AG04450 (cell line): ENCODE data around the gene ATG2A. TPM values are rescaled to one million over a fixed set of nuclear protein-coding genes. Genes with fewer than 3 reads are reported as not detected.

Experiments used
- CTCF ChIA-PET: fragments of 300-600, 350-600 bp; formaldehyde crosslinking; extraction: SDS; loops from one replicate; lab custom pipeline; 2022; ENCODE audit warnings: antibody characterized with exemption, inconsistent platforms; lab: Charles Lee
- POLR2A ChIA-PET: fragments of 350-600 bp; formaldehyde crosslinking; extraction: SDS; loops from one replicate; lab custom pipeline; 2021; ENCODE audit warnings: antibody characterized with exemption, inconsistent platforms; lab: Yijun Ruan, JAX
- DNase-seq: peaks from one replicate; pipeline ENCODE4 v3.0.0-alpha.2; 2011; ENCODE audit warnings: low read depth, low spot score
- H3K27ac ChIP-seq: one replicate; pipeline ENCODE4 v1.5.1; 2012; ENCODE audit warnings: low read depth, low read length, control low read depth
- H3K27me3 ChIP-seq: one replicate; pipeline ENCODE4 v1.6.0; 2012; ENCODE audit warnings: low read length; ENCODE audit not compliant: control insufficient read depth, insufficient read depth
- H3K4me3 ChIP-seq: 2 replicates; pipeline ENCODE4 v1.5.1; 2011; ENCODE audit warnings: mild to moderate bottlenecking, low read depth, low read length, control low read depth
- H3K9me3 ChIP-seq: 2 replicates; pipeline ENCODE4 v1.5.1; 2012; ENCODE audit warnings: low read length; ENCODE audit not compliant: control insufficient read depth, insufficient read depth
- polyA plus RNA-seq: library from polyadenylated mRNA; depleted of rRNA; stranded (reverse); fragments of >200 nt; gene quantifications from 2 replicates; pipeline ENCODE4 v1.2.3, GENCODE V29; 2011
- TF ChIP-seq, protein P1 (sequence below): IDR thresholded peaks from 2 replicates; pipeline ENCODE4 v1.5.1; 2011; ENCODE audit warnings: low read depth, low read length, control low read depth, inconsistent platforms

Gene ATG2A
- polyA plus RNA-seq, 1 experiment = 3.7 TPM

GRCh38 chr11:64924910-64925284 is 7.9 kb upstream of the ATG2A start:
- CTCF ChIA-PET = interaction anchor here (1.0 to 1.5 kb wide), 2 partner anchors 31 to 81 kb away, joined by 3 to 4 read pairs; partner anchors contain the start of gene CDC42BPG
- Histone ChIP-seq H3K27me3 (no peaks in the 10 kb centered on the region), H3K27ac (no peak overlapping the region), H3K9me3 (no peaks in the 10 kb centered on the region), H3K4me3 (peak overlapping the region; percentile 84)
- TF ChIP-seq, protein P1, sequence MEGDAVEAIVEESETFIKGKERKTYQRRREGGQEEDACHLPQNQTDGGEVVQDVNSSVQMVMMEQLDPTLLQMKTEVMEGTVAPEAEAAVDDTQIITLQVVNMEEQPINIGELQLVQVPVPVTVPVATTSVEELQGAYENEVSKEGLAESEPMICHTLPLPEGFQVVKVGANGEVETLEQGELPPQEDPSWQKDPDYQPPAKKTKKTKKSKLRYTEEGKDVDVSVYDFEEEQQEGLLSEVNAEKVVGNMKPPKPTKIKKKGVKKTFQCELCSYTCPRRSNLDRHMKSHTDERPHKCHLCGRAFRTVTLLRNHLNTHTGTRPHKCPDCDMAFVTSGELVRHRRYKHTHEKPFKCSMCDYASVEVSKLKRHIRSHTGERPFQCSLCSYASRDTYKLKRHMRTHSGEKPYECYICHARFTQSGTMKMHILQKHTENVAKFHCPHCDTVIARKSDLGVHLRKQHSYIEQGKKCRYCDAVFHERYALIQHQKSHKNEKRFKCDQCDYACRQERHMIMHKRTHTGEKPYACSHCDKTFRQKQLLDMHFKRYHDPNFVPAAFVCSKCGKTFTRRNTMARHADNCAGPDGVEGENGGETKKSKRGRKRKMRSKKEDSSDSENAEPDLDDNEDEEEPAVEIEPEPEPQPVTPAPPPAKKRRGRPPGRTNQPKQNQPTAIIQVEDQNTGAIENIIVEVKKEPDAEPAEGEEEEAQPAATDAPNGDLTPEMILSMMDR = no peak
- no peak for DNase-seq
- POLR2A ChIA-PET = interaction anchor here (0.7 to 1.0 kb wide), 2 partner anchors 20 to 89 kb away, joined by 3 read pairs; partner anchors contain the start of gene ARL2

- Histone ChIP-seq H3K9me3 (no peaks in the 10 kb centered on the region), H3K27me3 (no peaks in the 10 kb centered on the region), H3K27ac (peak within 1 kb of the TSS; percentile 86), H3K4me3 (peak within 1 kb of the TSS; percentile 84)
- ChIA-PET CTCF (interaction anchor here (1.0 to 1.5 kb wide), 3 partner anchors 30 to 80 kb away, joined by 3 to 4 read pairs (median 3); partner anchors contain the start of gene CDC42BPG), POLR2A (interaction anchor here (1.0 kb wide), 1 partner anchor 90 kb away, joined by 3 read pairs; the partner anchor contains the start of gene ARL2)
- DNase-seq = peak; percentile 81
- TF ChIP-seq, protein P1 = no peak
Observed at GRCh38 chr11:64923944-64924909, 7.2 kb upstream of the ATG2A start, which contains the start of gene PPP2R5B. TSS of gene PPP2R5B (plus strand) at chr11:64924689. CDS start at chr11:64925735, 1,046 bp downstream.

DNA sequence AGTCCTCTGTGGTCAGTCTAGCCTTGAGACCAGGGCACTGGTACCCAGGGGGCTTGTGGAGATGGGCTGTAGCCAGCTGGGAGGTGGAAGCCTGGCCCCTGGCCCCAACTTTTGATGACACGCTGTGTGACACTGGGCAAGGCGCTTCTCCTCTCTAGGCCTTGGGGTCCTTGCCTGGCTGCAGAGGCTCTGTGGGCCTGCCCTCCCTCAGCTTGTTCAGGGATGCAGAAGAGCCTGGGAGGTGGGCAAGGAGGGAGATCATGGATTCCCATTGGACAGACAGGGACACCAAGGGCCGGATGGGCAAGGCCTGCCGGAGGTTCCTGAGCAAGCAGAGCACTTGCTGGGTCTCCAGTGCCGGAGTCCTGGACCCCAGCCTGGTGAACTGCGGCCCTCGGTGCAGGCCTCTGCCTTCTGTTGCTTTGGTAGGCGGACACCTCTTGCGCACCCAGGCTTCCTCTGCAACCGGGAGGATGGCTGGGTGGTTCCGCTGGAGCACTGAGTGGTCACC is 6.2 kb upstream of the ATG2A start:
- H3K27ac ChIP-seq = no peak overlapping the region
- TF ChIP-seq, protein P1 = no peak
- ChIA-PET POLR2A (no interaction called here), CTCF (interaction anchor here (1.1 to 1.5 kb wide), 2 partner anchors 76 to 79 kb away, joined by 3 to 4 read pairs; partner anchors contain the start of gene CDC42BPG)
- H3K9me3 ChIP-seq = no peaks in the 10 kb centered on the region
- no peak overlapping the region for H3K4me3 ChIP-seq
- H3K27me3 ChIP-seq = no peaks in the 10 kb centered on the region
- DNase-seq = no peak

- Histone ChIP-seq H3K27me3 (no peaks in the 10 kb centered on the region), H3K9me3 (no peaks in the 10 kb centered on the region; the same call in 1 of the 2 replicates), H3K4me3 (no peak overlapping the region), H3K27ac (no peak overlapping the region)
- POLR2A ChIA-PET = no interaction called here
- CTCF ChIA-PET = interaction anchor here (0.8 kb wide), 1 partner anchor 33 kb away, joined by 4 read pairs; no protein-coding TSS in a partner anchor
- DNase-seq = no peak
- TF ChIP-seq, protein P1 = no peak
Observed at GRCh38 chr11:64921384-64921783, 4.4 kb upstream of the ATG2A start.
